ENCODE data around the gene LRRC3. TPM values are rescaled to one million over a fixed set of nuclear protein-coding genes. Genes with fewer than 3 reads are reported as not detected.

LRRC3 gene
- total and polyA plus RNA-seq, 2 of the 8 experiments (the other 6 are each of a cell fraction or from before 2014, with no cell fraction given) = 3.1 to 5.4 TPM

- no peak for TF ChIP-seq KDM1A (IDR thresholded peaks at IDR 0.05; ENCODE audit: borderline replicate concordance, low read length)
- TF ChIP-seq, protein P1, sequence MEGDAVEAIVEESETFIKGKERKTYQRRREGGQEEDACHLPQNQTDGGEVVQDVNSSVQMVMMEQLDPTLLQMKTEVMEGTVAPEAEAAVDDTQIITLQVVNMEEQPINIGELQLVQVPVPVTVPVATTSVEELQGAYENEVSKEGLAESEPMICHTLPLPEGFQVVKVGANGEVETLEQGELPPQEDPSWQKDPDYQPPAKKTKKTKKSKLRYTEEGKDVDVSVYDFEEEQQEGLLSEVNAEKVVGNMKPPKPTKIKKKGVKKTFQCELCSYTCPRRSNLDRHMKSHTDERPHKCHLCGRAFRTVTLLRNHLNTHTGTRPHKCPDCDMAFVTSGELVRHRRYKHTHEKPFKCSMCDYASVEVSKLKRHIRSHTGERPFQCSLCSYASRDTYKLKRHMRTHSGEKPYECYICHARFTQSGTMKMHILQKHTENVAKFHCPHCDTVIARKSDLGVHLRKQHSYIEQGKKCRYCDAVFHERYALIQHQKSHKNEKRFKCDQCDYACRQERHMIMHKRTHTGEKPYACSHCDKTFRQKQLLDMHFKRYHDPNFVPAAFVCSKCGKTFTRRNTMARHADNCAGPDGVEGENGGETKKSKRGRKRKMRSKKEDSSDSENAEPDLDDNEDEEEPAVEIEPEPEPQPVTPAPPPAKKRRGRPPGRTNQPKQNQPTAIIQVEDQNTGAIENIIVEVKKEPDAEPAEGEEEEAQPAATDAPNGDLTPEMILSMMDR (IDR thresholded peaks at IDR 0.05; ENCODE audit: control extremely low read depth in 1 of 3, insufficient read depth in 1 of 3, low read depth in 1 of 3, low read length in 3 of 3) = peak in 1 of 3 experiments; percentile 12; a peak in 1 of 4 replicates
- Histone ChIP-seq H4K91ac (replicated peaks; ENCODE audit: insufficient read length, low read length) (peak overlapping the region; percentile 55), H4K5ac (ENCODE audit: insufficient read length, low read depth, low read length) (no peak overlapping the region), H3K9me3 (ENCODE audit: insufficient read depth in 2 of 2, low read depth in 1 of 2, low read length in 1 of 2) (no peaks in the 10 kb centered on the region), H3K4me2 (ENCODE audit: insufficient read depth in 1 of 2, low read depth in 2 of 2, low read length in 2 of 2) (no peak overlapping the region), H2BK5ac (ENCODE audit: low read depth, low read length) (no peak overlapping the region), H3K9ac (replicated peaks in 1 of 4; ENCODE audit: extremely low read depth in 1 of 4, low read depth in 3 of 4, low read length in 3 of 4) (no peak overlapping the region), H3K4me3 (ENCODE audit: extremely low read depth in 1 of 4, insufficient read depth in 2 of 4, low read depth in 3 of 4, low read length in 4 of 4) (no peak overlapping the region), H3K23me2 (ENCODE audit: low read depth, low read length) (0 out of 2 replicates have a peak, but pooled peaks cover 2% of the 10 kb centered on the region), H3K18ac (ENCODE audit: extremely low read depth, low read length) (no peak overlapping the region), H3K14ac (ENCODE audit: insufficient read length) (no peak overlapping the region), H2BK12ac (ENCODE audit: low read depth, low read length) (no peak overlapping the region), H2BK20ac (ENCODE audit: low read length) (no peak overlapping the region), H3K79me1 (ENCODE audit: low read depth, low read length) (no peaks in the 10 kb centered on the region), H2BK15ac (ENCODE audit: low read length) (no peak overlapping the region), H3K23ac (ENCODE audit: insufficient read length) (no peak overlapping the region), H4K20me1 (replicated peaks in 1 of 2; ENCODE audit: control insufficient read depth in 1 of 2, insufficient read depth in 2 of 2, low read length in 2 of 2) (peaks cover 3 to 6% of the 10 kb centered on the region in 2 experiments), H4K8ac (ENCODE audit: extremely low read depth, insufficient read depth, low read length) (no peak overlapping the region), H3K56ac (replicated peaks; ENCODE audit: insufficient read length, low read depth, low read length) (no peak overlapping the region), H3K27ac (ENCODE audit: low read depth, low read length) (no peak overlapping the region), H2BK120ac (replicated peaks; ENCODE audit: low read depth, low read length) (no peak overlapping the region), H3K4me1 (replicated peaks in 1 of 4; ENCODE audit: control insufficient read depth in 3 of 4, insufficient read depth in 4 of 4, low read length in 3 of 4) (no peaks in the 10 kb centered on the region; a peak in 3 of 7 replicates), H2AFZ (ENCODE audit: low read length) (no peak overlapping the region), H2AK5ac (ENCODE audit: low read depth, low read length) (no peak overlapping the region), H3K27me3 (replicated peaks in 1 of 4; ENCODE audit: control insufficient read depth in 3 of 4, extremely low read depth in 1 of 4, insufficient read depth in 3 of 4, low read length in 3 of 4) (no peaks in the 10 kb centered on the region), H3K36me3 (ENCODE audit: control insufficient read depth in 2 of 4, insufficient read depth in 4 of 4, low read length in 3 of 4) (peaks cover 0 to 8% (median 8%) of the 10 kb centered on the region in 4 experiments; a peak in 4 of 8 replicates), H3K4ac (replicated peaks; ENCODE audit: insufficient read length, low read depth, low read length) (no peak overlapping the region), H3K79me2 (ENCODE audit: control insufficient read depth in 1 of 2, insufficient read depth in 2 of 2, low read length in 2 of 2) (no peaks in the 10 kb centered on the region)
- DNase-seq (ENCODE audit: low read depth in 1 of 2, low spot score in 2 of 2) (no peak), FAIRE-seq (no peak)
- 87% methylated on average over 7 of the region's 12 CpGs; no CpG with 5 or more reads in 1 of the 2 experiments for WGBS, 2 experiments (ENCODE audit: extremely low coverage in 1 of 2, insufficient coverage in 1 of 2, insufficient read length in 1 of 2, insufficient replicate concordance in 2 of 2, low coverage in 1 of 2, low lambda C conversion rate in 2 of 2, missing lambda C conversion rate in 1 of 2)
- CTCF ChIA-PET (ENCODE audit: partially characterized antibody) = interaction anchor here (0.7 to 4.0 kb wide), 26 partner anchors 8 to 290 kb away, joined by 3 to 21 read pairs (median 5); partner anchors contain the start of gene TSPEAR
- POLR2A ChIA-PET (ENCODE audit: partially characterized antibody) = interaction anchor here (1.7 to 1.9 kb wide), 2 partner anchors 16 to 24 kb away, joined by 4 to 5 read pairs; no protein-coding TSS in a partner anchor
Measured at GRCh38 chr21:44509539-44509938, 54.2 kb downstream of the LRRC3 start.

All from H1 (cell line).